Measurements from ENCODE around the gene CHMP4B. TPM values are rescaled to one million over a fixed set of nuclear protein-coding genes. Genes with fewer than 3 reads are reported as not detected.

Gene CHMP4B
- total RNA-seq, 1 experiment from 2014 or later = 87.5 TPM

DNA sequence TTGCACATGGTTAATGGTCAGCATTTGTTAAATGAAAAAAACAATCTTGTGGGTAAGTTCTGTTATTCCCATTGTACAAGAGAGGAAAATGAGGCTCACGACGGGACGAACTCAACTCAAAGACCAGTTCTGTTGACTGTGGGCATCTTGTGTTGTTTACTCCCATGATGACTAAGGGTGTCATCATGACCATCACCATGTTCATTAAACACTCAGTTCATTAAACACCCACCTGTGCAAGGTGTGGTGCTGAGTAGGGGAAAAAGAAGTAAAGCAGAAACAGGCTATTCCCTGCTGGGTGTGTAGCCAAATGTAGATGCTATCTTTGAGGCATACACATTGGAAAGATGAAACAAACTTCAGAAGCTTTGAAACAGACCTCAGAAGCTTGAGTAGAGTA, 4.5 kb downstream of the CHMP4B start:
- Histone ChIP-seq H3K4me1 (ENCODE audit: control insufficient read depth, insufficient read depth, low read length) (peaks cover 4% of the 10 kb centered on the region), H3K27ac (ENCODE audit: low read length) (no peak overlapping the region), H3K36me3 (ENCODE audit: control insufficient read depth, insufficient read depth, low read length) (no peaks in the 10 kb centered on the region), H3K4me3 (ENCODE audit: low read depth in 2 of 2, low read length in 2 of 2) (no peak overlapping the region), H3K9me3 (ENCODE audit: control insufficient read depth, insufficient read depth, low read depth, low read length) (no peaks in the 10 kb centered on the region), H3K27me3 (ENCODE audit: control insufficient read depth, insufficient read depth, low read length) (no peaks in the 10 kb centered on the region)
- ChIA-PET POLR2A (no interaction called here), CTCF (no interaction called here)
- no peak for TF ChIP-seq SIN3A (IDR thresholded peaks at IDR 0.05; ENCODE audit: borderline replicate concordance, insufficient read depth, low read depth, low read length)
- TF ChIP-seq, protein P1, sequence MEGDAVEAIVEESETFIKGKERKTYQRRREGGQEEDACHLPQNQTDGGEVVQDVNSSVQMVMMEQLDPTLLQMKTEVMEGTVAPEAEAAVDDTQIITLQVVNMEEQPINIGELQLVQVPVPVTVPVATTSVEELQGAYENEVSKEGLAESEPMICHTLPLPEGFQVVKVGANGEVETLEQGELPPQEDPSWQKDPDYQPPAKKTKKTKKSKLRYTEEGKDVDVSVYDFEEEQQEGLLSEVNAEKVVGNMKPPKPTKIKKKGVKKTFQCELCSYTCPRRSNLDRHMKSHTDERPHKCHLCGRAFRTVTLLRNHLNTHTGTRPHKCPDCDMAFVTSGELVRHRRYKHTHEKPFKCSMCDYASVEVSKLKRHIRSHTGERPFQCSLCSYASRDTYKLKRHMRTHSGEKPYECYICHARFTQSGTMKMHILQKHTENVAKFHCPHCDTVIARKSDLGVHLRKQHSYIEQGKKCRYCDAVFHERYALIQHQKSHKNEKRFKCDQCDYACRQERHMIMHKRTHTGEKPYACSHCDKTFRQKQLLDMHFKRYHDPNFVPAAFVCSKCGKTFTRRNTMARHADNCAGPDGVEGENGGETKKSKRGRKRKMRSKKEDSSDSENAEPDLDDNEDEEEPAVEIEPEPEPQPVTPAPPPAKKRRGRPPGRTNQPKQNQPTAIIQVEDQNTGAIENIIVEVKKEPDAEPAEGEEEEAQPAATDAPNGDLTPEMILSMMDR (IDR thresholded peaks at IDR 0.05) = no peak
- TF ChIP-seq, protein P2, sequence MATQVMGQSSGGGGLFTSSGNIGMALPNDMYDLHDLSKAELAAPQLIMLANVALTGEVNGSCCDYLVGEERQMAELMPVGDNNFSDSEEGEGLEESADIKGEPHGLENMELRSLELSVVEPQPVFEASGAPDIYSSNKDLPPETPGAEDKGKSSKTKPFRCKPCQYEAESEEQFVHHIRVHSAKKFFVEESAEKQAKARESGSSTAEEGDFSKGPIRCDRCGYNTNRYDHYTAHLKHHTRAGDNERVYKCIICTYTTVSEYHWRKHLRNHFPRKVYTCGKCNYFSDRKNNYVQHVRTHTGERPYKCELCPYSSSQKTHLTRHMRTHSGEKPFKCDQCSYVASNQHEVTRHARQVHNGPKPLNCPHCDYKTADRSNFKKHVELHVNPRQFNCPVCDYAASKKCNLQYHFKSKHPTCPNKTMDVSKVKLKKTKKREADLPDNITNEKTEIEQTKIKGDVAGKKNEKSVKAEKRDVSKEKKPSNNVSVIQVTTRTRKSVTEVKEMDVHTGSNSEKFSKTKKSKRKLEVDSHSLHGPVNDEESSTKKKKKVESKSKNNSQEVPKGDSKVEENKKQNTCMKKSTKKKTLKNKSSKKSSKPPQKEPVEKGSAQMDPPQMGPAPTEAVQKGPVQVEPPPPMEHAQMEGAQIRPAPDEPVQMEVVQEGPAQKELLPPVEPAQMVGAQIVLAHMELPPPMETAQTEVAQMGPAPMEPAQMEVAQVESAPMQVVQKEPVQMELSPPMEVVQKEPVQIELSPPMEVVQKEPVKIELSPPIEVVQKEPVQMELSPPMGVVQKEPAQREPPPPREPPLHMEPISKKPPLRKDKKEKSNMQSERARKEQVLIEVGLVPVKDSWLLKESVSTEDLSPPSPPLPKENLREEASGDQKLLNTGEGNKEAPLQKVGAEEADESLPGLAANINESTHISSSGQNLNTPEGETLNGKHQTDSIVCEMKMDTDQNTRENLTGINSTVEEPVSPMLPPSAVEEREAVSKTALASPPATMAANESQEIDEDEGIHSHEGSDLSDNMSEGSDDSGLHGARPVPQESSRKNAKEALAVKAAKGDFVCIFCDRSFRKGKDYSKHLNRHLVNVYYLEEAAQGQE (IDR thresholded peaks at IDR 0.05; ENCODE audit: insufficient read depth in 1 of 2, low read depth in 2 of 2, low read length in 1 of 2) = no peak
- no peak for TF ChIP-seq TCF7L2 (IDR thresholded peaks at IDR 0.05; ENCODE audit: low read depth, low read length)
- TF ChIP-seq POLR2AphosphoS5 (IDR thresholded peaks at IDR 0.05; ENCODE audit: low read depth, low read length) = no peak
- BruUV-seq (replicated peaks) = no TSS peak
- in situ Hi-C loops (cut with HindIII; ENCODE audit: low pct_unique_long_range_greater_than_20kb, low sequenced_read_pairs) = no loop called here
- DNase-seq (ENCODE audit: low read depth, low spot score) (no peak), ATAC-seq (no peak)
- intact Hi-C loops (cut with micrococcal nuclease; ENCODE audit: unreplicated experiment) = no loop called here

DNA sequence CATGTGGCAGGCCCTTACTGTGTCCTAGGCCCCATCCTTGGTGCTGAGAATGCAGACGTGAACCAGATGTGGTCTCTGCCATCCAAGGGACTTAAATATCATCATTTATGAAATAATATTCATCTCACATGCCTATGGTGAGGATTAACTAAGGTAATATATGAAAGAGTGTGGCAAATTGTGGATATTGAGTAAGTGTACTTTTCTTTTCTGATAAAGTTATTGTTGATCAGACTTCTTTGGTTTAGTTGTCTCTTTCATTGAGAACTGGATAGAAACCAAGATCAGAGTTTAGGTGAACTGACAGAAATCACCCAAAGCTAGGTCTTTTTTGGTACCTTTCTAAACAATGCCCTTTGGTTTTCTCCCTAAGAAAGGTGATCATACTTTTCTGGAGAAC, 5.0 kb downstream of the CHMP4B start:
- no peak overlapping the region for H3K27ac ChIP-seq (ENCODE audit: low read length)
- CTCF ChIA-PET = interaction anchor here (0.5 kb wide), 1 partner anchor 1141 kb away, joined by 3 read pairs; no protein-coding TSS in a partner anchor
- no peak for TF ChIP-seq SIN3A (IDR thresholded peaks at IDR 0.05; ENCODE audit: borderline replicate concordance, insufficient read depth, low read depth, low read length)
- TF ChIP-seq, protein P2 (IDR thresholded peaks at IDR 0.05; ENCODE audit: insufficient read depth in 1 of 2, low read depth in 2 of 2, low read length in 1 of 2) = no peak
- TF ChIP-seq, protein P1 (IDR thresholded peaks at IDR 0.05) = no peak
- TF ChIP-seq TCF7L2 (IDR thresholded peaks at IDR 0.05; ENCODE audit: low read depth, low read length) = no peak
- TF ChIP-seq POLR2AphosphoS5 (IDR thresholded peaks at IDR 0.05; ENCODE audit: low read depth, low read length) = no peak
- H3K9me3 ChIP-seq (ENCODE audit: control insufficient read depth, insufficient read depth, low read depth, low read length) = no peaks in the 10 kb centered on the region
- DNase-seq (ENCODE audit: low read depth, low spot score) (no peak), ATAC-seq (no peak)
- no peaks in the 10 kb centered on the region for H3K36me3 ChIP-seq (ENCODE audit: control insufficient read depth, insufficient read depth, low read length)
- intact Hi-C loops (cut with micrococcal nuclease; ENCODE audit: unreplicated experiment) = no loop called here
- in situ Hi-C loops (cut with HindIII; ENCODE audit: low pct_unique_long_range_greater_than_20kb, low sequenced_read_pairs) = no loop called here
- no peaks in the 10 kb centered on the region for H3K27me3 ChIP-seq (ENCODE audit: control insufficient read depth, insufficient read depth, low read length)
- H3K4me1 ChIP-seq (ENCODE audit: control insufficient read depth, insufficient read depth, low read length) = peaks cover 4% of the 10 kb centered on the region
- no TSS peak for BruUV-seq (replicated peaks)
- POLR2A ChIA-PET = no interaction called here
- no peak overlapping the region for H3K4me3 ChIP-seq (ENCODE audit: low read depth in 2 of 2, low read length in 2 of 2)
